ENCODE results near the gene CDH13. TPM values are rescaled to one million over a fixed set of nuclear protein-coding genes. Genes with fewer than 3 reads are reported as not detected.

The CDH13 gene
- total and polyA plus RNA-seq, 2 experiments from 2014 or later, result 1.6 to 4.4 TPM

- TF ChIP-seq ETS1 (IDR thresholded peaks at IDR 0.05), result no peak
- TF ChIP-seq JUNB (IDR thresholded peaks at IDR 0.05; ENCODE audit: unreplicated experiment), result no peak
- no peak for TF ChIP-seq ZNF331 (CRISPR knock-in tag; IDR thresholded peaks at IDR 0.05; ENCODE audit: low read depth)
- TF ChIP-seq, protein P1, sequence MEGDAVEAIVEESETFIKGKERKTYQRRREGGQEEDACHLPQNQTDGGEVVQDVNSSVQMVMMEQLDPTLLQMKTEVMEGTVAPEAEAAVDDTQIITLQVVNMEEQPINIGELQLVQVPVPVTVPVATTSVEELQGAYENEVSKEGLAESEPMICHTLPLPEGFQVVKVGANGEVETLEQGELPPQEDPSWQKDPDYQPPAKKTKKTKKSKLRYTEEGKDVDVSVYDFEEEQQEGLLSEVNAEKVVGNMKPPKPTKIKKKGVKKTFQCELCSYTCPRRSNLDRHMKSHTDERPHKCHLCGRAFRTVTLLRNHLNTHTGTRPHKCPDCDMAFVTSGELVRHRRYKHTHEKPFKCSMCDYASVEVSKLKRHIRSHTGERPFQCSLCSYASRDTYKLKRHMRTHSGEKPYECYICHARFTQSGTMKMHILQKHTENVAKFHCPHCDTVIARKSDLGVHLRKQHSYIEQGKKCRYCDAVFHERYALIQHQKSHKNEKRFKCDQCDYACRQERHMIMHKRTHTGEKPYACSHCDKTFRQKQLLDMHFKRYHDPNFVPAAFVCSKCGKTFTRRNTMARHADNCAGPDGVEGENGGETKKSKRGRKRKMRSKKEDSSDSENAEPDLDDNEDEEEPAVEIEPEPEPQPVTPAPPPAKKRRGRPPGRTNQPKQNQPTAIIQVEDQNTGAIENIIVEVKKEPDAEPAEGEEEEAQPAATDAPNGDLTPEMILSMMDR (conservative IDR thresholded peaks at IDR 0.05; ENCODE audit: low read depth in 2 of 2), result no peak
- no peak for TF ChIP-seq ZNF114 (CRISPR knock-in tag; IDR thresholded peaks at IDR 0.05)
Observed at GRCh38 chr16:82824408-82824807, 197.6 kb downstream of the CDH13 start (continued).

GRCh38 chr16:82829301-82829700 is 202.5 kb downstream of the CDH13 start:
- Histone ChIP-seq H3K9me2 (ENCODE audit: insufficient read depth) (0 out of 2 replicates have a peak, but pooled peaks cover 4% of the 10 kb centered on the region), H3F3A (replicated peaks; ENCODE audit: low read depth) (no peaks in the 10 kb centered on the region), H3K4me3 (no peak overlapping the region), H3K36me3 (ENCODE audit: insufficient read depth) (no peaks in the 10 kb centered on the region), H3K27ac (ENCODE audit: low read depth) (no peak overlapping the region), H4K20me1 (replicated peaks; ENCODE audit: insufficient read depth) (no peaks in the 10 kb centered on the region), H2AFZ (no peak overlapping the region), H3K4me1 (ENCODE audit: insufficient read depth) (peaks cover 39% of the 10 kb centered on the region), H3K4me2 (no peak overlapping the region), H3K79me2 (replicated peaks; ENCODE audit: insufficient read depth) (no peaks in the 10 kb centered on the region), H3K27me3 (ENCODE audit: insufficient read depth) (no peaks in the 10 kb centered on the region)
- Mint-ChIP-seq H3K36me3 (ENCODE audit: low read depth) (peaks cover 6% of the 10 kb centered on the region; the same call in 2 of the 3 replicates), H3K27ac (no peak overlapping the region), H3K27me3 (ENCODE audit: insufficient read depth, low read depth, poor library complexity) (peaks cover 2% of the 10 kb centered on the region), H3K4me3 (no peak overlapping the region), H3K4me1 (peaks cover 23% of the 10 kb centered on the region), H3K9me3 (peaks cover 6% of the 10 kb centered on the region; the same call in 2 of the 3 replicates)
- DNase-seq (ENCODE audit: low spot score) (no peak), ATAC-seq (no peak)
- TF ChIP-seq NANOG (IDR thresholded peaks at IDR 0.05; ENCODE audit: borderline replicate concordance) (no peak), ZNF331 (CRISPR knock-in tag; IDR thresholded peaks at IDR 0.05; ENCODE audit: low read depth) (no peak), CREB1 (CRISPR knock-in tag; IDR thresholded peaks at IDR 0.05; ENCODE audit: low read depth) (no peak), EZH2phosphoT487 (IDR thresholded peaks at IDR 0.05; ENCODE audit: unreplicated experiment) (no peak), EZH2 (IDR thresholded peaks at IDR 0.05; ENCODE audit: low read depth, unreplicated experiment) (no peak), ETS1 (IDR thresholded peaks at IDR 0.05) (no peak), STAT1 (IDR thresholded peaks at IDR 0.05; ENCODE audit: unreplicated experiment) (no peak), ZNF462 (CRISPR knock-in tag; IDR thresholded peaks at IDR 0.05) (no peak)

Measured in GM23338 (cell line).